ENCODE data around the gene SNTG2. TPM values are rescaled to one million over a fixed set of nuclear protein-coding genes. Genes with fewer than 3 reads are reported as not detected.

Gene SNTG2
- total RNA-seq, 1 donor from 2014 or later = not detected

DNA sequence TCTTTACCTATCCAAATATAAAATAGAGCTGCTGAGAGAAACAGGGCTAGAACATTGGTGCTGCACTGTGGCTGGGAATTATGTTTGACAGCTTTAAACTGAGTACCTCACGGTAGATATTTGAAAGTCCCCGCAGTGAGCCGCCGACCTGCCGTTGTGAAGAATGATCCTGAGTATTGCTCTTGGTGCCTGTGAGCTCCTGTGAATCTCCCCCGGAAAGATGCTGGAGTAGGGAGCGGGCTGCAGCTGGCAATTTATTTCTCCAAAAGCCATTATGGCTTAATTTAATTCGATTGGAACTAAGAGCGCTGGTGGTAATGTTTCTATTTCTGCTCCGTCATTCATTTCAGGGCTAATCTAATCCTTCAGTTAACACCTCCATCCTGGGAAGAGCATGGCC lies 333.2 kb downstream of the SNTG2 start:
- TF ChIP-seq, protein P1, sequence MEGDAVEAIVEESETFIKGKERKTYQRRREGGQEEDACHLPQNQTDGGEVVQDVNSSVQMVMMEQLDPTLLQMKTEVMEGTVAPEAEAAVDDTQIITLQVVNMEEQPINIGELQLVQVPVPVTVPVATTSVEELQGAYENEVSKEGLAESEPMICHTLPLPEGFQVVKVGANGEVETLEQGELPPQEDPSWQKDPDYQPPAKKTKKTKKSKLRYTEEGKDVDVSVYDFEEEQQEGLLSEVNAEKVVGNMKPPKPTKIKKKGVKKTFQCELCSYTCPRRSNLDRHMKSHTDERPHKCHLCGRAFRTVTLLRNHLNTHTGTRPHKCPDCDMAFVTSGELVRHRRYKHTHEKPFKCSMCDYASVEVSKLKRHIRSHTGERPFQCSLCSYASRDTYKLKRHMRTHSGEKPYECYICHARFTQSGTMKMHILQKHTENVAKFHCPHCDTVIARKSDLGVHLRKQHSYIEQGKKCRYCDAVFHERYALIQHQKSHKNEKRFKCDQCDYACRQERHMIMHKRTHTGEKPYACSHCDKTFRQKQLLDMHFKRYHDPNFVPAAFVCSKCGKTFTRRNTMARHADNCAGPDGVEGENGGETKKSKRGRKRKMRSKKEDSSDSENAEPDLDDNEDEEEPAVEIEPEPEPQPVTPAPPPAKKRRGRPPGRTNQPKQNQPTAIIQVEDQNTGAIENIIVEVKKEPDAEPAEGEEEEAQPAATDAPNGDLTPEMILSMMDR (conservative IDR thresholded peaks at IDR 0.05; ENCODE audit: low read depth, low read length) = no peak
- H3K4me3 ChIP-seq (ENCODE audit: low read depth, low read length) = no peak overlapping the region
- DNase-seq (ENCODE audit: low read depth) = no peak

DNA sequence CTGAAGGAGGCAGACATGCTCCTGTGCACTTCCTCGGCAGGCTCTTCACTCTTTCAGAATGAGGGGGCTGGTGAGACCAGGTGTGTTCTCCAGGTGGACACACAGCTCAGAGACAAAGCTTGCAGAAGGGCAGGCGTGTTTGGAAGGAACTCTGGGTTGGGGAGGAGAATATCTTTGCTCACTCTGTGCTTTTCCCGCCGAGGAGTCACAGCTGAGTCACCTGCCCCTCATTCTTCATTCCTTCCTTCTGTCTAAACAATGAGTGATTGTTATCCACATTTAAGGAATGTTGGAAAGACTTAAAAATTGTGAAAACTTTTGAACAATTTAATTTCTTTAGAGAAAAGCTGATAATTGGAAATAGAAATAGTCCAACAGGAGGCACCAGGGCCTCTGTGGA lies 336.3 kb downstream of the SNTG2 start:
- H3K4me3 ChIP-seq (ENCODE audit: low read depth, low read length) = no peak overlapping the region
- DNase-seq (ENCODE audit: low read depth) = no peak
- TF ChIP-seq, protein P1 (conservative IDR thresholded peaks at IDR 0.05; ENCODE audit: low read depth, low read length) = no peak

DNA sequence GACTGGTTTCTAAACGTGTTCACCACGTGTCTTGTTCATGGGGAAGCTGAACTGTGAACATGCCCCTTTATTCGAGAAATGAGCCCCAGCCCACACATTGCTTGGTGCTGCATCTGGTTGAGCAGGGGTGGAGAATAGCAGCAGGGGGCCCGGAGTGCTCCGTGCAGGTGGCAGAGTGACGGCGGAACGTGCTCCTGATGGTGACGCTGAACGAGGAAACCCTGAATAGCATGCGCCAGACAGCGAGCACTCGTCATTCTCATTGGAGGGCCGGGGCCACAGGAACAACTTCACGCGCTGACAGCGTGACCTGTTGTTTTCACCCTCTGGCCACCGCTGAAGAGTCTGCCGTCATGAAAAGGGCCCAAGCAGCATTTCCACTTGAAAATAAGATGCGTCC lies 336.8 kb downstream of the SNTG2 start:
- TF ChIP-seq, protein P1 (conservative IDR thresholded peaks at IDR 0.05; ENCODE audit: low read depth, low read length) = no peak
- H3K4me3 ChIP-seq (ENCODE audit: low read depth, low read length) = no peak overlapping the region
- DNase-seq (ENCODE audit: low read depth) = no peak

DNA sequence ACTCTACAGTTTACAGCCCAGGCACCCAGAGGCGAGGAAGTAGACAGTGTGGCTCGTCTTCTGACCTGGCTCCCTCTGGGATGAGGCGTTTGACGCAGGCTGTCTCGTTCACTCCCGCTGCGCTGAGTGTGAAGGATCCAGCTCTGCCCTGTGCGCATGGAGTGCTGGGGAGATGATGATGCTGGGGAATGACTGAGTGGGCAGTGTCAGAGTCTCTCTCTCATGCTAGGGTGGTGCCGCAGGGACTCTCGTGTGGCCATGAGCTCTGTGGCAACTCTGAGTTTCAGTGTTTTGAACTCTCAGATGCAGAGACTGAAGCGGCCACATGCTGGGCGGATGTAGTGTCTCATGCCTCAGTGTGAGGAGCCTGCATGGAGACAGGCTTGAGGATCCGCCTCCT lies 344.3 kb downstream of the SNTG2 start:
- H3K4me3 ChIP-seq (ENCODE audit: low read depth, low read length) = no peak overlapping the region
- no peak for DNase-seq (ENCODE audit: low read depth)
- TF ChIP-seq, protein P1 (conservative IDR thresholded peaks at IDR 0.05; ENCODE audit: low read depth, low read length) = no peak

DNA sequence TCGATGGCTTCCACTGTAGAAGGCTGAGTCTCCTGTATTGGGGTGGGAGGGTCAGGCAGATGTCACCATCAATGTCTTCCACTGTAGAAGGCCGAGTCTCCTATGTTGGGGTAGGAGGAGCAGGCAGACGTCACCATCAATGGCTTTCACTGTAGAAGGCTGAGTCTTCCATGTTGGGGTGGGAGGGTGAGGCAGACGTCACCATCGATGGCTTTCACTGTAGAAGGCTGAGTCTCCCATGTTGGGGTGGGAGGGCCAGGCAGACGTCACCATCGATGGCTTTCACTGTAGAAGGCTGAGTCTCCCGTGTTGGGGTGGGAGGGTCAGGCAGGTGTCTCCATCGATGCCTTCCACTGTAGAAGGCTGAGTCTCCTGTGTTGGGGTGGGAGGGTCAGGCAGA lies 345.1 kb downstream of the SNTG2 start:
- no peak overlapping the region for H3K4me3 ChIP-seq (ENCODE audit: low read depth, low read length)
- TF ChIP-seq, protein P1 (conservative IDR thresholded peaks at IDR 0.05; ENCODE audit: low read depth, low read length) = no peak
- no peak for DNase-seq (ENCODE audit: low read depth)

DNA sequence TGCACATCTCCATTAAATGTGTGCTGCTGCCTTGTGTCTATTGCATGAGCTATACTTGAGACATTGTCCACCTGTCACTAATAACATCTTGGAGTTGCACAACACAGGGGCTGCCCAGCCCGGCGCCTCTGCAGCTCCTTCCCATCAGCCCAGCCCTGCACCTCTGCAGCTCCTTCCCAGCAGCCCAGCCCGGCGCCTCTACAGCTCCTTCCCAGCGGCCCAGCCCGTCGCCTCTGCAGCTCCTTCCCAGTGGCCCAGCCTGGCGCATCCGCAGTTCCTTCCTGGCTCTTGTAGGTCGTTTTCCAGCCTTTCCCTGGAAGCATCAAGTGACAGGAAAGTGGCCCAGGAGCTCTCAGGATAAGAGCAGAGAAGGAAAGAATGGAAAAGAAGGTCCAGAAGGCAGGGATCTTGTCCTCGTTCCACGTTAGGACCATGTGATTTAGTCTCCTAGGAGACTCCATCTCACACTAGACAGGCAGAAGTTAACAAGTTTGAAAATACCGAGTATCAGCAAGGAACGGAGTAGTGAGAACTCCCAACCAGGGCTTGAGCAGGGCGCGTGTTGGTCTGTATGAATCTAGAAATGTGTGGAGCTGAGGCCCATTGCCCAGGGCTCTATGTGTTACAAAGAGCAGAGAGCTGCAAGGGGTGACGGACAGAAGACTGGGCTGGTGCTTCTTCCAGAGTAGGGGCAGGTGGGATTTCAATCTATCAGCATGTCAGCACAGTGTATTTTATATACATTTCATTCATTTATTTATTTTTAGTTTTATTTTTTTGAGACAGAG lies 346.9 kb downstream of the SNTG2 start:
- H3K4me3 ChIP-seq (ENCODE audit: low read depth, low read length) = no peak overlapping the region
- no peak for DNase-seq (ENCODE audit: low read depth)
- TF ChIP-seq, protein P1 (conservative IDR thresholded peaks at IDR 0.05; ENCODE audit: low read depth, low read length) = no peak

DNA sequence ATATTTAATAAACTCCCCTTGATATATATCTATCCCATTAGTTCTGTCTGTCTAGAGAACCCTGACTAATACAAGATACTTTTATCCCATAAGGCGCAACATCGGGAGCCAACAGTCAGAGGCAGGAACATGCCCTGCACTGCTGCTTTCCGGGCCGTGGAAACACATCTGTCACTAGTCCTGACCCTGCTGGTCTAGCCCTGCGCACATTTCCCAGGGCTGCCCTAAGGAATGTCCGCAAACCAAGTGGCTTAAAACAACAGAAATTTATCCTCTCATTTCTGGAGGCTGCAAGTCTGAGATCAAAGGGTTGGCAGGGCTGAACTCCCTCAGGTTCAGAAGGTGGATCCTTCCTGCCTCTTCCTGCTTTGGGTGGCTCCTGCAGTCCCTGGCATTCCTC lies 348.4 kb downstream of the SNTG2 start:
- TF ChIP-seq, protein P1 (conservative IDR thresholded peaks at IDR 0.05; ENCODE audit: low read depth, low read length) = no peak
- H3K4me3 ChIP-seq (ENCODE audit: low read depth, low read length) = no peak overlapping the region
- DNase-seq (ENCODE audit: low read depth) = no peak

Data from epithelial cell of proximal tubule (primary cell).